GM21423 (cell line): Measurements from ENCODE around the gene RNF32.
"Not testable (repeated sequence)": the region's sequence is repeated elsewhere in the genome, so short reads cannot be mapped to it uniquely, and the experiment has no call there.

Experiments
- ATAC-seq: cut with Tn5 transposase; IDR thresholded peaks from one replicate; pipeline ENCODE4 v1.9.1; 2021; ENCODE audit warnings: mild to moderate bottlenecking, moderate library complexity; ENCODE audit not compliant: unreplicated experiment

RNF32 gene

DNA sequence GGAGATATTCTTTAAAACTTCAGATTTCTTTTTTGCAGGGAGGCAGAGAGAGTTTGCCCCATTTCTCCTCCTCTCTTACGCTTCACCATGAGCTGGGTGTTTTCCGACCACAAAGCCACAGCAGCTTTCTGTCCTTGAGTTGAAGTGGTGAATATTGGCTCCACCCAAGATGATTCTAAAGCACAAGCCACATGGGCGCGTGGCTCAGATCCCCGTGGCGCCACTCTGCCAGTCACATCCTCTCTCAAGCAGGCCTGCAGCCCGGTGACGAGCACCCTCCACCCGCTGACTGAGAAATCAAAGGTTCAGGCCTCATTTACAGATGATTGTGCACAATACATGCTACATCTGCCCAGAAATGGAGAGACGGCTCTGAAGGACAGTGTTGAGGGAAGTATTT is 27.6 kb upstream of the RNF32 start:
- ATAC-seq, result no peak

- no peak for ATAC-seq
Observed at GRCh38 chr7:156614434-156615264, 25.9 kb upstream of the RNF32 start.

DNA sequence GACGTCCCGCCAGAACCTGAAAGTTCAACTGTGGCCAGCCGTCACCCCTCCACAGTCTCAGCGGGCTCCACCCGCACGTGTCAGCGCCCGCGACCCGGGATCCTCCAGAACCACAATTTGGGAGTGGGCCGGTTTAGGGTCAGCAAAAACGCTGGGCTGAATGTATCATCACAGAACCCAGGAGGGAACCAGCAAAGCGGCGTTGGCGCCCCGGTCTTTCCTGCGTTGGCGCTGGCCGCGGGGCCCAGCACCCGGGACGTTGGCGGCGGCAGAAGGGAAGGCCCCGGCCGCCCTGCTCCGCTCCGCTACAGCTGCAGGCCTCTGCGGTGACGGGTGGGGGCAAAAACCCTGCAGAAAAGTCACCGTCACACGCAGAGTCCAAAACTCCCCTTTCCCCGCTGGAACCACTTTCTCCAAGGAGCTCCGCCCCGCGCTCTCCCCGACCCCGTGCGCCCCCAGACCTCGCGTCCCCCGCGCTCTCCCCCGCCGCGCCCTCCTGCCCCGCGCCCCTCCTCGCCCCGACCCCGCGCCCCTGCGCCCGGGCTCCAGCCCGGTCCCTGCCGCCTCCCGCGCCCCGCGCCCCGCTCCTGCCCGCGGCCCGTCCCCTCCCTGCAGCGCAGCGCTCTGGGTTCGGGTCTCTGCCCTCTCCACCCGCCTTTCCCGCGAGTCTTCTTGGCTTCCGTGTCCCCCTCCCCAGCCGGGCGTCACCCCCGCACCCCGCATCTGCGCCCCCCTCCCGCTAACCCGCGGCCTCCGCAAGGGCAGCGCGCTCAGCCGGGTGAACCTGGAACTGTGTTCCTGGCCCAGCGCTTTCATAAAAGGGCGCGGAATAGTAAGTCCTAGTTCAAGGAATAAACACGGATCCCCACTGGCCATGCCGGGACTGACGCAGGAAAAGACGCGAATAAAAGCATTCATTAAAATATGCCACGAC is 24.0 kb upstream of the RNF32 start:
- ATAC-seq, result no peak

GRCh38 chr7:156617215-156617614 is 23.4 kb upstream of the RNF32 start:
- no peak for ATAC-seq

- ATAC-seq, result no peak
Observed at GRCh38 chr7:156618078-156618779, 22.3 kb upstream of the RNF32 start.

DNA sequence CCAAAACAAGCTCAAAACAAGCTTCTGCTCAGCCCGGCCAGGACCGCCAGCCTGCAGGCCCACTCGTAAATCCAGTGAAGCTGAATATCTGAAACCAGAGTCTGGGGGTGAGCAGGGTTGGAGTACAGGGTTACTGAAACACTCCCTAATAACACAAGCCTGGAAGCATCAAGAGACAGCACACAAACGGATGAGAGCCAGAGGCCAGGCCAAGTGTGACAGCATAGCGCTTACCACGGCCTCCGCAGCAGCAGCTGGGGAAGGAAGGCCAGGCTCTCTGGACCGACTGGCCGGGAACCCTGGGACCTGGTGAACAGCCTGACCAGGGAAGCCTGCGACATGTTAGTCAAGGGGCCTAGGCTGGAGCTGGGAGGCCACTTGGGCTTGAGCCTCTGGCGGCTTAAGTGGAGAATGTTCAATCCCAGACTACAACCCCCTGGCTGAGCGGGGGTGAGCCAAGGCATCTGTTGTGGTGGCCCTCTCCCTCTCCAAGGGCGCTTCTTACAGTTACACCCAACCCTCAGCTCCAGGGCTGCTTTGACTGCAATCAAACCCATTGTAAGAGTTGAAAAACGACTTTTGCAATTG is 21.7 kb upstream of the RNF32 start:
- no peak for ATAC-seq

DNA sequence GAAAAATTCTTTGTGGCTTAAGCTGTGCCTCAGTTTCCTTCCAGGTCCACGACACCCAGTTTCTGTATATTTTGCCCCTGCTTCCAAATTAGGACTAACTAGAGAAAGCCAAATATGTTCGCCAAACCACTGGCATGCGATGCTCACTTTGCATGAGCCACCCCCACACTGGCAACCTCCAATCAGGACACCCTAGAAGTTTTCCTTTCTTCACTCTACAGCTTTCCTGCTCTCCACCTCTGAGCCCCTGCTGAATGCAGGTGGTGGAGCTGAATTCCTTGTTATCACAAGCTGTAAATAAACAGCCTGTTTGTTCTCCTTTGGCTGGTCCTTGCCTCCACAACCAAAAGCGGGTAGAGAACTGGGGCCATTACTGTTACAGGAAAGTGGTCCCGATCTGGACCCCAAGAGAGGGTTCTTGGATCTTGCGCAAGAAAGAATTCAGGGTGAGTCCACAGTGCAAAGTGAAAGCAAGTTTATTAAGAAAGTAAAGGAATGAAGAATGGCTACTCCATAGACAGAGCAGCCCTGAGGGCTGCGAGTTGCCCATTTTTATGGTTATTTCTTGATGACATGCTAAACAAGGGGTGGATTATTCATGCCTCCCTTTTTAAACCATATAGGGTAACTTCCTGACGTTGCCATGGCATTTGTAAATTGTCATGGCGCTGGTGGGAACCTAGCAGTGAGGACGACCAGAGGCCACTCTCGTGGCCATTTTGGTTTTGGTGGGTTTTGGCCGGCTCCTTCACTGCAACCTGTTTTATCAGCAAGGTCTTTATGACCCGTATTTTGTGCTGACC is 20.9 kb upstream of the RNF32 start:
- ATAC-seq, result not testable (repeated sequence)

GRCh38 chr7:156620291-156620675 is 20.3 kb upstream of the RNF32 start:
- ATAC-seq, result no peak

GRCh38 chr7:156621652-156622051 is 18.9 kb upstream of the RNF32 start:
- ATAC-seq, result no peak

DNA sequence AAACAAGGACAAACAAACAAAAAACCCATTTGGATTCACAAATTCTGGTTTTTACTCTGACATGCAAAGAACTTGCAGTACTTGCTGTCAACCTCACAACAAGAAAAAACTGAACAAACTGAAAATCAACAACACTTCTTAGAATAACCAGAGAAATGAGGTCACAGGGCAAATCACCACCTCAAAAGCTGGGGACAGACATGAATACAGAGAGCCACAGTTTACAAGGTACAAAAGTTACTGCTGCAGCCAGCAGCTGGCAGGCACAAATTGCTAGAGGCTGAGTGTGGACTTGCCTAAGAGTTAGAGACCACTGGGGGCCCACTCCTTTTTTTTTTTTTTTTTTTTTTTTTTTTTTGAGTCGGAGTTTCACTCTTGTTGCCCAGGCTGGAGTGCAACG is 15.0 kb upstream of the RNF32 start:
- ATAC-seq, result no peak

DNA sequence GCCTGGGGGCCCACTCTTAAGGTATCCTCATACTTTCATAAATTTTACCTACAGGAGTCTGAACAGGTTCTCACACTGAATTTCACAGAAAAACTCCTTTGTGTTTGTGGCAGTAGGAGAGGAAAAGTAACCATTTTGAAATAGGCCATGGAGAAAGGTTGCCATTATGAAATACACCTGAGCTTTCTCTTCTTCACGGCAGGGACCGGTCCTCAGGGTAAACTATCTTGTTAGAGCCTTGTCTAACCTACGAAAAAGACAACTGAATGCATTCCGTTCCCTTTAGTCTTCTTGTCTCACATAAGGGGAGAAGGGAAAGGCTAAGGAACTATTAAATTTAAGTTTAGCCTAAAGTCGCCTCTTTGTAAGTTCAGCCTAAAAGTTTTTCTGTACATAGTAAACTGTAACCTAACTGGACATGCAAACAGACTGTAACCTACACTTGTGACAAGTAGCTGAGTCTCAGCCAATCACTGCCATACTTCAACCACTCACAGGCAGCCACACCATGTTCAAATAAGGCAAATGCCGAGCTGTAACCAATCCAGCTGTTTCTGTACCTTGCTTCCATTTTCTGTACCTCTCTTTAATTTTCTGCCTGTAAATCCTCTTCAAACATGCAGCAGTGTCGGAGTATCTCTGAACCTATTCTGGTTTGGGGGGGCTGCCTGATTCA is 14.2 kb upstream of the RNF32 start:
- no peak for ATAC-seq

GRCh38 chr7:156628562-156628961 is 12.0 kb upstream of the RNF32 start:
- no peak for ATAC-seq

GRCh38 chr7:156629873-156630272 is 10.7 kb upstream of the RNF32 start:
- ATAC-seq, result no peak

DNA sequence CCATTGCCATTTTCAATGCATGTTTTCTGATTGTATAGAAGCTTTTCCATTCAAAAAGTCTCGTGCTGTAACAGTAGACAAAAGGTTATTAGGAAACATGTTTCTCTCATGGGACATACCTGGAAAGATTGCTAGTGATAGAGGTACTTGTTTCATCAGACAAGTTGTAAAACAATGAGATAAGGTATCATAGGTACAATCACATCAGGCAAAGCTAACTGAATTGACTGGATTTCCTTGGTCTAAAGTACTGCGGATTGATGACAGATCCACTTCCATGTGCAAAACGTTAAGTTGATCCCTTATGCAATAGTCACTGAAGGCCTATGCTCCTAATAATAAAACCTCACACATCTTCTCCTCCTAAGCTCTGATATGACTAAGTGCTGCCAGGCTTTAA is 6.5 kb upstream of the RNF32 start:
- ATAC-seq, result no peak

- no peak for ATAC-seq
Observed at GRCh38 chr7:156635529-156636385, 4.8 kb upstream of the RNF32 start.

- ATAC-seq, result not testable (repeated sequence)
Observed at GRCh38 chr7:156637093-156637492, 3.5 kb upstream of the RNF32 start.

- ATAC-seq, result no peak
Observed at GRCh38 chr7:156638443-156639077, 2.0 kb upstream of the RNF32 start.
